ENCODE results near the gene CFAP92. TPM values are rescaled to one million over a fixed set of nuclear protein-coding genes. Genes with fewer than 3 reads are reported as not detected.

The CFAP92 gene
- total and polyA plus RNA-seq, 2 donors (not counting 3 experiments of a cell fraction or from before 2014, with no cell fraction given), result 0.04 to 0.62 TPM

GRCh38 chr3:129016356-129016719 is 22.5 kb upstream of the CFAP92 start:
- H2AFZ ChIP-seq (ENCODE audit: low read depth, low read length), result no peak overlapping the region
- peak overlapping the region; percentile 86 for H3K27ac ChIP-seq (ENCODE audit: insufficient read depth, low read depth, low read length)
- dilution Hi-C loops (cut with MboI; ENCODE audit: extremely low pct_ligation_motif_present, low sequenced_read_pairs), result no loop called here
- H3K9me3 ChIP-seq (replicated peaks; ENCODE audit: control insufficient read depth, insufficient read depth, low read length), result no peaks in the 10 kb centered on the region
- DNase-seq (ENCODE audit: low read depth, low spot score) (peak; percentile 45), FAIRE-seq (no peak)
- H4K20me1 ChIP-seq (replicated peaks; ENCODE audit: control insufficient read depth, extremely low read depth, insufficient read depth, low read length), result no peaks in the 10 kb centered on the region
- no peaks in the 10 kb centered on the region for H3K9me1 ChIP-seq (replicated peaks; ENCODE audit: control insufficient read depth, extremely low read depth, insufficient read depth, low read length)
- peak overlapping the region in 1 of 3 experiments; percentile 2 for H3K4me3 ChIP-seq (replicated peaks in 1 of 3; ENCODE audit: insufficient read depth in 1 of 3, low read depth in 1 of 3, low read length in 3 of 3)
- H3K4me2 ChIP-seq (ENCODE audit: insufficient read depth, low read length), result peak overlapping the region; percentile 56
- CTCF ChIA-PET, result interaction anchor here (1.0 to 4.7 kb wide), 15 partner anchors 9 to 230 kb away, joined by 3 to 54 read pairs (median 9); partner anchors contain the start of genes CFAP92 and RAB43
- POLR2A ChIA-PET, result interaction anchor here (1.0 to 1.4 kb wide), 2 partner anchors 11 to 22 kb away, joined by 5 to 9 read pairs; partner anchors contain the start of gene CFAP92
- H3K9ac ChIP-seq (replicated peaks; ENCODE audit: extremely low read depth, insufficient read depth, low read length), result peak overlapping the region; percentile 44
- no TSS peak for BruUV-seq (replicated peaks)
- no peaks in the 10 kb centered on the region for H3K27me3 ChIP-seq (ENCODE audit: control insufficient read depth in 2 of 2, insufficient read depth in 2 of 2, low read length in 2 of 2)
- H3K79me2 ChIP-seq (ENCODE audit: control insufficient read depth, insufficient read depth, low read length), result no peaks in the 10 kb centered on the region
- H3K4me1 ChIP-seq (ENCODE audit: control insufficient read depth, extremely low read depth, insufficient read depth, low read length), result peaks cover 33% of the 10 kb centered on the region
- intact Hi-C loops (cut with micrococcal nuclease), result no loop called here
- no peaks in the 10 kb centered on the region for H3K36me3 ChIP-seq (ENCODE audit: control insufficient read depth in 2 of 2, extremely low read depth in 1 of 2, insufficient read depth in 2 of 2, low read length in 2 of 2)
- TF ChIP-seq EZH2 (IDR thresholded peaks at IDR 0.05; ENCODE audit: borderline replicate concordance, low read depth, low read length, severe bottlenecking) (no peak), MYC (IDR thresholded peaks at IDR 0.05; ENCODE audit: low read depth, low read length) (no peak), CTCF (IDR thresholded peaks at IDR 0.05; ENCODE audit: extremely low read depth in 1 of 2, insufficient read depth in 1 of 2, low read depth in 1 of 2, low read length in 2 of 2) (no peak)

GRCh38 chr3:129015388-129016105 is 21.7 kb upstream of the CFAP92 start:
- DNase-seq (ENCODE audit: low read depth, low spot score) (peak; percentile 97), FAIRE-seq (peak; percentile 99)
- ChIA-PET POLR2A (interaction anchor here (1.0 to 1.4 kb wide), 3 partner anchors 10 to 107 kb away, joined by 4 to 9 read pairs (median 5); partner anchors contain the start of genes CFAP92 and RAB43), CTCF (interaction anchor here (1.0 to 4.7 kb wide), 11 partner anchors 9 to 230 kb away, joined by 3 to 54 read pairs (median 12); partner anchors contain the start of genes CFAP92 and RAB43)
- peak overlapping the region; percentile 56 for H3K4me2 ChIP-seq (ENCODE audit: insufficient read depth, low read length)
- H3K36me3 ChIP-seq (ENCODE audit: control insufficient read depth in 2 of 2, extremely low read depth in 1 of 2, insufficient read depth in 2 of 2, low read length in 2 of 2), result no peaks in the 10 kb centered on the region
- no peaks in the 10 kb centered on the region for H3K9me1 ChIP-seq (replicated peaks; ENCODE audit: control insufficient read depth, extremely low read depth, insufficient read depth, low read length)
- H3K79me2 ChIP-seq (ENCODE audit: control insufficient read depth, insufficient read depth, low read length), result no peaks in the 10 kb centered on the region
- no peaks in the 10 kb centered on the region for H3K27me3 ChIP-seq (ENCODE audit: control insufficient read depth in 2 of 2, insufficient read depth in 2 of 2, low read length in 2 of 2)
- peaks cover 33% of the 10 kb centered on the region for H3K4me1 ChIP-seq (ENCODE audit: control insufficient read depth, extremely low read depth, insufficient read depth, low read length)
- BruUV-seq (replicated peaks), result no TSS peak
- H4K20me1 ChIP-seq (replicated peaks; ENCODE audit: control insufficient read depth, extremely low read depth, insufficient read depth, low read length), result no peaks in the 10 kb centered on the region
- H3K9me3 ChIP-seq (replicated peaks; ENCODE audit: control insufficient read depth, insufficient read depth, low read length), result no peaks in the 10 kb centered on the region
- intact Hi-C loops (cut with micrococcal nuclease) (loop anchor here (1.0 to 2.0 kb wide), 3 partner anchors 10 to 15 kb away; partner anchors contain the start of gene EFCC1), dilution Hi-C loops (cut with MboI; ENCODE audit: extremely low pct_ligation_motif_present, low sequenced_read_pairs) (no loop called here)
- peak overlapping the region; percentile 44 for H3K9ac ChIP-seq (replicated peaks; ENCODE audit: extremely low read depth, insufficient read depth, low read length)
- peak overlapping the region; percentile 1 for H2AFZ ChIP-seq (ENCODE audit: low read depth, low read length)
- TF ChIP-seq MYC (IDR thresholded peaks at IDR 0.05; ENCODE audit: low read depth, low read length) (peak; percentile 65), POLR2AphosphoS5 (IDR thresholded peaks at IDR 0.05; ENCODE audit: insufficient read depth, low read depth, low read length) (peak; percentile 98), JUN (IDR thresholded peaks at IDR 0.05; ENCODE audit: borderline replicate concordance, insufficient read depth, insufficient read length, low read depth) (peak; percentile 53), FOS (IDR thresholded peaks at IDR 0.05; ENCODE audit: borderline replicate concordance, insufficient read depth, low read length) (peak; percentile 85), CTCF (IDR thresholded peaks at IDR 0.05; ENCODE audit: extremely low read depth in 1 of 2, insufficient read depth in 1 of 2, low read depth in 1 of 2, low read length in 2 of 2) (no peak), MAX (IDR thresholded peaks at IDR 0.05; ENCODE audit: insufficient read depth, insufficient read length) (peak; percentile 21), GATA2 (IDR thresholded peaks at IDR 0.05; ENCODE audit: insufficient read depth, insufficient read length, low read depth, low read length) (no peak), POLR2A (IDR thresholded peaks at IDR 0.05; ENCODE audit: low read depth, low read length) (peak; percentile 90), EZH2 (IDR thresholded peaks at IDR 0.05; ENCODE audit: borderline replicate concordance, low read depth, low read length, severe bottlenecking) (no peak)
- H3K4me3 ChIP-seq (replicated peaks in 1 of 3; ENCODE audit: insufficient read depth in 1 of 3, low read depth in 1 of 3, low read length in 3 of 3), result peak overlapping the region in 1 of 3 experiments; percentile 2
- peak overlapping the region; percentile 86 for H3K27ac ChIP-seq (ENCODE audit: insufficient read depth, low read depth, low read length)
